B cell (primary cell): Measurements from ENCODE around the gene STX4. TPM values are rescaled to one million over a fixed set of nuclear protein-coding genes. Genes with fewer than 3 reads are reported as not detected.

Experiments
- ATAC-seq: fragments of 200-7000 bp; cut with Tn5 transposase; one replicate; pipeline ENCODE4 v1.10.0; 2021; ENCODE audit warnings: low read depth, mild to moderate bottlenecking, moderate number of reproducible peaks, moderate library complexity
- CTCF ChIA-PET: fragments of 350-600 bp; sonication (Branson Sonifier 250); formaldehyde crosslinking; loops from one replicate; lab custom pipeline; 2021; ENCODE audit warnings: antibody characterized with exemption, inconsistent platforms; lab: Charles Lee
- POLR2A ChIA-PET: fragments of 350-600 bp; sonication (Branson Sonifier 250); formaldehyde crosslinking; loops from one replicate; lab custom pipeline; 2021; ENCODE audit warnings: antibody characterized with exemption; lab: Charles Lee
- DNase-seq: peaks from one replicate; pipeline ENCODE4 v3.0.0; 2013
- H2AFZ ChIP-seq: 2 replicates; pipeline ENCODE4 v1.6.1; 2012; ENCODE audit warnings: mild to moderate bottlenecking, low read depth, low read length; ENCODE audit not compliant: insufficient read depth, poor library complexity, severe bottlenecking
- H3K27ac ChIP-seq, 2 donors: 1 replicate in 1 of 2; 2 replicates in 1 of 2; pipeline ENCODE4 v1.5.1; 2012 to 2013; ENCODE audit warnings: low read length in 2 of 2, mild to moderate bottlenecking in 2 of 2, moderate library complexity in 1 of 2
- H3K27me3 ChIP-seq, 4 experiments: fragments of 200-600 bp in 1 of 4; sonication (generic) in 1 of 4; replicated peaks in 1 of 4; 1 replicate in 2 of 4; 2 replicates in 2 of 4; pipeline versions ENCODE4 v1.6.1 to v1.7.0; 2013 to 2016; ENCODE audit warnings: low read length in 3 of 4, mild to moderate bottlenecking in 2 of 4, mixed read lengths in 1 of 4, moderate library complexity in 1 of 4; ENCODE audit not compliant: insufficient read depth in 4 of 4, control insufficient read depth in 3 of 4; ENCODE audit errors: control extremely low read depth in 1 of 4
- H3K36me3 ChIP-seq, 2 experiments: replicated peaks in 1 of 2; 1 replicate in 1 of 2; 2 replicates in 1 of 2; pipeline versions ENCODE4 v1.6.1 to v1.7.1; 2013; ENCODE audit warnings: low read length in 1 of 2; ENCODE audit not compliant: insufficient read depth in 2 of 2, control insufficient read depth in 1 of 2; ENCODE audit errors: control extremely low read depth in 1 of 2, extremely low read depth in 1 of 2
- H3K4me1 ChIP-seq, 2 donors: fragments of 200-600 bp in 1 of 2; sonication (generic) in 1 of 2; 1 replicate in 1 of 2; 2 replicates in 1 of 2; pipeline versions ENCODE4 v1.5.1 to v1.6.1; 2013 to 2017; ENCODE audit warnings: low read length in 2 of 2; ENCODE audit not compliant: control insufficient read depth in 2 of 2, insufficient read depth in 2 of 2
- H3K4me2 ChIP-seq: replicated peaks from 2 replicates; pipeline ENCODE3; 2012; ENCODE audit warnings: mild to moderate bottlenecking, low read depth, low read length; ENCODE audit not compliant: poor library complexity, severe bottlenecking
- H3K4me3 ChIP-seq, 5 experiments: fragments of 200-600 bp in 1 of 5; sonication (generic) in 1 of 5; 1 replicate in 3 of 5; 2 replicates in 2 of 5; pipeline versions ENCODE4 v1.5.1 to v1.7.0; 2011 to 2016; ENCODE audit warnings: low read length in 4 of 5, mild to moderate bottlenecking in 4 of 5, low read depth in 2 of 5, control low read depth in 1 of 5, moderate library complexity in 1 of 5; ENCODE audit not compliant: insufficient read depth in 1 of 5; ENCODE audit errors: control extremely low read depth in 1 of 5, extremely low read depth in 1 of 5
- H3K79me2 ChIP-seq: fragments of 200-600 bp; sonication (generic); one replicate; pipeline ENCODE4 v1.6.0; 2016; ENCODE audit warnings: low read length; ENCODE audit not compliant: control insufficient read depth, insufficient read depth
- H3K9ac ChIP-seq: fragments of 200-600 bp; sonication (generic); 2 replicates; pipeline ENCODE4 v1.6.1; 2017; ENCODE audit warnings: mild to moderate bottlenecking, low read length, moderate library complexity
- H3K9me3 ChIP-seq, 3 donors: one replicate each; pipeline versions ENCODE4 v1.6.1 to v1.7.1; 2013; ENCODE audit warnings: low read length in 2 of 3; ENCODE audit not compliant: control insufficient read depth in 2 of 3, insufficient read depth in 1 of 3; ENCODE audit errors: control extremely low read depth in 1 of 3
- H4K20me1 ChIP-seq: 2 replicates; pipeline ENCODE4 v1.6.0; 2012; ENCODE audit warnings: mild to moderate bottlenecking, low read length; ENCODE audit not compliant: insufficient read depth, control insufficient read depth, poor library complexity, severe bottlenecking
- H3K27ac Mint-ChIP-seq: one replicate; pipeline ENCODE4 v1.8.0; 2021; ENCODE audit warnings: mixed read lengths
- H3K27me3 Mint-ChIP-seq: one replicate; pipeline ENCODE4 v1.8.0; 2021; ENCODE audit warnings: mixed read lengths
- H3K4me1 Mint-ChIP-seq: one replicate; pipeline ENCODE4 v1.8.0; 2021; ENCODE audit warnings: mixed read lengths
- H3K4me3 Mint-ChIP-seq: one replicate; pipeline ENCODE4 v1.8.0; 2021; ENCODE audit warnings: mixed read lengths
- H3K9me3 Mint-ChIP-seq: one replicate; pipeline ENCODE4 v1.8.0; 2022; ENCODE audit warnings: mixed read lengths; ENCODE audit not compliant: insufficient read depth
- EZH2 ChIP-seq: IDR thresholded peaks from 2 replicates; pipeline ENCODE4 v1.6.1; 2012; ENCODE audit warnings: borderline replicate concordance, low read depth, mild to moderate bottlenecking, moderate library complexity, low read length; ENCODE audit not compliant: insufficient read depth, poor library complexity, severe bottlenecking
- WGBS: methylation state at CpG from one replicate; pipeline ENCODE4 v1.1.5; 2013; ENCODE audit warnings: missing lambda C conversion rate; ENCODE audit not compliant: insufficient coverage; 5-methylcytosine and 5-hydroxymethylcytosine counted together
- intact Hi-C: fragments of 100-400 bp; cut with micrococcal nuclease; formaldehyde crosslinking; loops from one replicate; pipeline ENCODE4 v1.10.0; 2022
- polyA plus RNA-seq: library from polyadenylated mRNA; depleted of rRNA; stranded (reverse); fragments of >200 nt; gene quantifications from 2 replicates; pipeline ENCODE4 v1.2.3, GENCODE V29; 2012
- total RNA-seq, 2 donors: library from RNA; stranded (reverse); fragments of 120-200 nt in 1 of 2; gene quantifications; 1 replicate in 1 of 2; 2 replicates in 1 of 2; pipeline versions ENCODE4 v1.2.3 to v1.2.4, GENCODE V29; 2013 to 2022
- TF ChIP-seq, protein P1 (sequence below): fragments of 200-600 bp; IDR thresholded peaks from one replicate; pipeline ENCODE4 v1.8.0; 2022; ENCODE audit warnings: antibody characterized with exemption, mild to moderate bottlenecking

STX4 gene
- total and polyA plus RNA-seq, 2 donors (not counting 1 experiment from before 2014, with no cell fraction given), result 120 to 133 TPM

GRCh38 chr16:31077024-31077423 is 43.7 kb downstream of the STX4 start:
- no peaks in the 10 kb centered on the region for H3K27me3 ChIP-seq
- H3K79me2 ChIP-seq, result peaks cover 80% of the 10 kb centered on the region
- DNase-seq, result no peak
- peaks cover 19 to 25% of the 10 kb centered on the region in 2 donors for H3K4me1 ChIP-seq
- no peak overlapping the region for H2AFZ ChIP-seq
- ChIA-PET POLR2A (no interaction called here), CTCF (no interaction called here)
- H3K4me3 ChIP-seq, result no peak overlapping the region
- WGBS, result 98% methylated on average over 11 of the region's 13 CpGs
- no peak overlapping the region for H3K4me3 Mint-ChIP-seq
- no peak overlapping the region for H3K27ac ChIP-seq
- no peaks in the 10 kb centered on the region for H3K9me3 Mint-ChIP-seq
- H3K4me1 Mint-ChIP-seq, result peaks cover 37% of the 10 kb centered on the region
- H3K27ac Mint-ChIP-seq, result no peak overlapping the region
- peaks cover 0 to 52% of the 10 kb centered on the region in 2 experiments for H3K36me3 ChIP-seq
- H3K27me3 Mint-ChIP-seq, result no peaks in the 10 kb centered on the region
- H3K9ac ChIP-seq, result no peak overlapping the region
- H3K4me2 ChIP-seq, result no peak overlapping the region
- peaks cover 0 to 3% (median 0%) of the 10 kb centered on the region in 3 donors for H3K9me3 ChIP-seq
- H4K20me1 ChIP-seq, result peaks cover 55% of the 10 kb centered on the region
- intact Hi-C loops, result no loop called here
- TF ChIP-seq, protein P1, sequence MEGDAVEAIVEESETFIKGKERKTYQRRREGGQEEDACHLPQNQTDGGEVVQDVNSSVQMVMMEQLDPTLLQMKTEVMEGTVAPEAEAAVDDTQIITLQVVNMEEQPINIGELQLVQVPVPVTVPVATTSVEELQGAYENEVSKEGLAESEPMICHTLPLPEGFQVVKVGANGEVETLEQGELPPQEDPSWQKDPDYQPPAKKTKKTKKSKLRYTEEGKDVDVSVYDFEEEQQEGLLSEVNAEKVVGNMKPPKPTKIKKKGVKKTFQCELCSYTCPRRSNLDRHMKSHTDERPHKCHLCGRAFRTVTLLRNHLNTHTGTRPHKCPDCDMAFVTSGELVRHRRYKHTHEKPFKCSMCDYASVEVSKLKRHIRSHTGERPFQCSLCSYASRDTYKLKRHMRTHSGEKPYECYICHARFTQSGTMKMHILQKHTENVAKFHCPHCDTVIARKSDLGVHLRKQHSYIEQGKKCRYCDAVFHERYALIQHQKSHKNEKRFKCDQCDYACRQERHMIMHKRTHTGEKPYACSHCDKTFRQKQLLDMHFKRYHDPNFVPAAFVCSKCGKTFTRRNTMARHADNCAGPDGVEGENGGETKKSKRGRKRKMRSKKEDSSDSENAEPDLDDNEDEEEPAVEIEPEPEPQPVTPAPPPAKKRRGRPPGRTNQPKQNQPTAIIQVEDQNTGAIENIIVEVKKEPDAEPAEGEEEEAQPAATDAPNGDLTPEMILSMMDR, result no peak
- TF ChIP-seq EZH2, result no peak
- ATAC-seq, result no peak

DNA sequence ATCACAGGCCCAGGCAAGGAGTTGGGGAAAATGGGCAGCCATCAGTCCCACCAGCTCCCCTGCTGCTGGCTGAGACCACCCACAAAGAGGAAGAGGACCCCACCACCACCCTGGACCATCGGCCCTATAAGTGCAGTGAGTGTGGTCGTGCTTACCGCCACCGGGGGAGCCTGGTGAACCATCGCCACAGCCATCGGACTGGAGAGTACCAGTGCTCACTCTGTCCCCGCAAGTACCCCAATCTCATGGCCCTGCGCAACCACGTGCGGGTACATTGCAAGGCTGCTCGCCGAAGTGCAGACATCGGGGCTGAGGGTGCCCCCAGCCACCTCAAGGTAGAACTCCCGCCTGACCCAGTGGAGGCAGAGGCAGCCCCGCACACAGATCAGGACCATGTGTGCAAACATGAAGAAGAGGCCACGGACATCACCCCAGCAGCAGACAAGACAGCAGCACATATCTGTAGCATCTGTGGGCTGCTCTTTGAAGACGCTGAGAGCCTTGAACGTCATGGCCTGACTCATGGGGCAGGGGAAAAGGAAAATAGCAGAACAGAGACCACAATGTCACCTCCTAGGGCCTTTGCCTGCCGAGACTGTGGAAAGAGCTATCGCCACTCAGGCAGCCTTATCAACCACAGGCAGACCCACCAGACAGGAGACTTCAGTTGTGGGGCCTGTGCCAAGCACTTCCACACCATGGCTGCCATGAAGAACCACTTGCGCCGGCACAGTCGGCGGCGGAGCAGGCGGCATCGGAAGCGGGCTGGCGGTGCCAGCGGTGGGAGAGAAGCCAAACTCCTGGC is 44.4 kb downstream of the STX4 start:
- ATAC-seq (no peak), DNase-seq (no peak)
- peaks cover 11 to 20% of the 10 kb centered on the region in 2 donors for H3K4me1 ChIP-seq
- H3K36me3 ChIP-seq, result peaks cover 0 to 52% of the 10 kb centered on the region in 2 experiments
- ChIA-PET POLR2A (no interaction called here), CTCF (interaction anchor here (0.6 kb wide), 1 partner anchor 79 kb away, joined by 5 read pairs; no protein-coding TSS in a partner anchor)
- H2AFZ ChIP-seq, result no peak overlapping the region
- TF ChIP-seq, protein P1, result no peak
- no peak for TF ChIP-seq EZH2
- peaks cover 80% of the 10 kb centered on the region for H3K79me2 ChIP-seq
- no peak overlapping the region for H3K4me3 ChIP-seq
- peaks cover 32% of the 10 kb centered on the region for H3K4me1 Mint-ChIP-seq
- no peak overlapping the region for H3K4me3 Mint-ChIP-seq
- peaks cover 0 to 3% (median 0%) of the 10 kb centered on the region in 3 donors for H3K9me3 ChIP-seq
- H3K27ac ChIP-seq, result no peak overlapping the region
- 97% methylated on average over 30 of the region's 30 CpGs for WGBS
- peaks cover 62% of the 10 kb centered on the region for H4K20me1 ChIP-seq
- H3K27ac Mint-ChIP-seq, result no peak overlapping the region
- H3K27me3 Mint-ChIP-seq, result no peaks in the 10 kb centered on the region
- H3K9me3 Mint-ChIP-seq, result no peaks in the 10 kb centered on the region
- intact Hi-C loops, result no loop called here
- H3K9ac ChIP-seq, result no peak overlapping the region
- H3K4me2 ChIP-seq, result no peak overlapping the region
- no peaks in the 10 kb centered on the region for H3K27me3 ChIP-seq
